Osteocyte (in vitro differentiated cells): ENCODE results near the gene TMIGD2. TPM values are rescaled to one million over a fixed set of nuclear protein-coding genes. Genes with fewer than 3 reads are reported as not detected.
"Not testable (repeated sequence)": the region's sequence is repeated elsewhere in the genome, so short reads cannot be mapped to it uniquely, and the experiment has no call there.

ENCODE experiments used
- DNase-seq: peaks from one replicate; pipeline ENCODE4 v3.0.0; 2021; ENCODE audit warnings: mixed read lengths; ENCODE audit not compliant: unreplicated experiment; ENCODE audit errors: extremely low spot score
- H3K27ac Mint-ChIP-seq: one replicate; pipeline ENCODE4 v1.8.0; 2021; ENCODE audit warnings: mild to moderate bottlenecking, mixed read lengths; ENCODE audit not compliant: unreplicated experiment
- H3K27me3 Mint-ChIP-seq: one replicate; pipeline ENCODE4 v1.8.0; 2021; ENCODE audit warnings: mixed read lengths; ENCODE audit not compliant: unreplicated experiment
- H3K36me3 Mint-ChIP-seq: one replicate; pipeline ENCODE4 v1.8.0; 2021; ENCODE audit warnings: mixed read lengths; ENCODE audit not compliant: unreplicated experiment
- H3K4me1 Mint-ChIP-seq: one replicate; pipeline ENCODE4 v1.8.0; 2021; ENCODE audit warnings: mixed read lengths; ENCODE audit not compliant: unreplicated experiment
- H3K4me3 Mint-ChIP-seq: one replicate; pipeline ENCODE4 v1.8.0; 2021; ENCODE audit warnings: mild to moderate bottlenecking, moderate library complexity, mixed read lengths; ENCODE audit not compliant: unreplicated experiment
- H3K9me3 Mint-ChIP-seq: one replicate; pipeline ENCODE4 v1.8.0; 2021; ENCODE audit warnings: mixed read lengths; ENCODE audit not compliant: unreplicated experiment
- CTCF ChIP-seq: fragments of 200-600 bp; sonication (generic); IDR thresholded peaks from 2 replicates; pipeline ENCODE4 v1.5.0; 2021; ENCODE audit warnings: antibody characterized with exemption, mild to moderate bottlenecking, moderate library complexity
- total RNA-seq: library from RNA; stranded (reverse); gene quantifications from 2 replicates; pipeline ENCODE4 v1.2.1, GENCODE V29; 2021

The TMIGD2 gene
- total RNA-seq, 1 donor from 2014 or later, result not detected

GRCh38 chr19:4278419-4279266 lies 23.5 kb downstream of the TMIGD2 start, which contains the start of gene SHD:
TSS of gene SHD (plus strand) at chr19:4279266. CDS start at chr19:4280064, 798 bp downstream.
- H3K9me3 Mint-ChIP-seq, result no peaks in the 10 kb centered on the region
- TF ChIP-seq CTCF, result no peak
- H3K27ac Mint-ChIP-seq, result no peak within 1 kb of the TSS
- H3K27me3 Mint-ChIP-seq, result peaks cover 36% of the 10 kb centered on the region
- DNase-seq, result no peak
- peaks cover 8% of the 10 kb centered on the region for H3K4me1 Mint-ChIP-seq
- peak within 1 kb of the TSS; percentile 67 for H3K4me3 Mint-ChIP-seq
- no peaks in the 10 kb centered on the region for H3K36me3 Mint-ChIP-seq

GRCh38 chr19:4278010-4278409 lies 24.2 kb downstream of the TMIGD2 start:
- no peak overlapping the region for H3K4me3 Mint-ChIP-seq
- no peak overlapping the region for H3K27ac Mint-ChIP-seq
- H3K27me3 Mint-ChIP-seq, result peaks cover 34% of the 10 kb centered on the region
- TF ChIP-seq CTCF, result no peak
- peaks cover 8% of the 10 kb centered on the region for H3K4me1 Mint-ChIP-seq
- H3K9me3 Mint-ChIP-seq, result no peaks in the 10 kb centered on the region
- DNase-seq, result no peak
- H3K36me3 Mint-ChIP-seq, result no peaks in the 10 kb centered on the region

GRCh38 chr19:4277191-4277696 lies 24.9 kb downstream of the TMIGD2 start:
- DNase-seq, result no peak
- no peak for TF ChIP-seq CTCF
- H3K27ac Mint-ChIP-seq, result no peak overlapping the region
- peaks cover 8% of the 10 kb centered on the region for H3K4me1 Mint-ChIP-seq
- no peaks in the 10 kb centered on the region for H3K36me3 Mint-ChIP-seq
- H3K4me3 Mint-ChIP-seq, result no peak overlapping the region
- H3K27me3 Mint-ChIP-seq, result peaks cover 32% of the 10 kb centered on the region
- no peaks in the 10 kb centered on the region for H3K9me3 Mint-ChIP-seq

GRCh38 chr19:4274321-4274686 lies 27.9 kb downstream of the TMIGD2 start:
- H3K4me3 Mint-ChIP-seq, H3K27ac Mint-ChIP-seq, H3K4me1 Mint-ChIP-seq, DNase-seq, H3K36me3 Mint-ChIP-seq, H3K9me3 Mint-ChIP-seq: not testable (repeated sequence)
- H3K27me3 Mint-ChIP-seq, result peaks cover 11% of the 10 kb centered on the region

- Mint-ChIP-seq H3K27ac (no peak overlapping the region), H3K4me1 (peaks cover 2% of the 10 kb centered on the region), H3K36me3 (peaks cover 5% of the 10 kb centered on the region), H3K27me3 (peaks cover 4% of the 10 kb centered on the region), H3K4me3 (no peak overlapping the region), H3K9me3 (no peaks in the 10 kb centered on the region)
- TF ChIP-seq CTCF, result no peak
- no peak for DNase-seq
Measured at GRCh38 chr19:4272894-4273293, 29.3 kb downstream of the TMIGD2 start.
